Lower leg skin (tissue), 3 donors: Measurements from ENCODE around the gene GCM1.

ENCODE experiments used
- POLR2A ChIP-seq, 2 donors: fragments of 450-650 bp; IDR thresholded peaks; one replicate each; pipeline ENCODE4 v1.6.1; 2016 to 2017; ENCODE audit warnings: antibody characterized with exemption in 2 of 2, mild to moderate bottlenecking in 1 of 2, moderate library complexity in 1 of 2
- TF ChIP-seq, protein P1 (sequence below), 3 donors: fragments of 450-650 bp; IDR thresholded peaks; one replicate each; pipeline ENCODE4 v1.5.1; 2016; ENCODE audit warnings: antibody characterized with exemption in 3 of 3, mild to moderate bottlenecking in 3 of 3, moderate library complexity in 2 of 3

DNA sequence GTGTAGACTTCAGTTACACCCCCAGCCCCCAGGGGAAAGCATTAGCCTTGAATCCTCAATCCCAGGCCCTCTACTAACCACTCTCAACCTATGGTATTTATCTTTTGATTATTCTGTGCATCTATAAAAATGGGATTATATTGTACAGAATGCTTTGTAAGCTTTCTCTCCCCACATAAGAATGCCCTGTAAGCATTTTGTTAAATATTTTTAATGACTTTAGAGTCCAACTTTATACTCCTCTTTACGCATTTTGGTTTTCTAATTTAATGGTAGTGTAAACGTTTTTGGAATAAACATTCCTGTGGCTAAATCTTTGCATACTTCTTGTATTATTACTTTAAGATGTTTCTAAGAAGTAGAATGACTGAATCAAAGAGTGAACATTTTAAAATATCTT, 48.1 kb downstream of the GCM1 start:
- TF ChIP-seq POLR2A (IDR thresholded peaks at IDR 0.05): no peak
- TF ChIP-seq, protein P1, sequence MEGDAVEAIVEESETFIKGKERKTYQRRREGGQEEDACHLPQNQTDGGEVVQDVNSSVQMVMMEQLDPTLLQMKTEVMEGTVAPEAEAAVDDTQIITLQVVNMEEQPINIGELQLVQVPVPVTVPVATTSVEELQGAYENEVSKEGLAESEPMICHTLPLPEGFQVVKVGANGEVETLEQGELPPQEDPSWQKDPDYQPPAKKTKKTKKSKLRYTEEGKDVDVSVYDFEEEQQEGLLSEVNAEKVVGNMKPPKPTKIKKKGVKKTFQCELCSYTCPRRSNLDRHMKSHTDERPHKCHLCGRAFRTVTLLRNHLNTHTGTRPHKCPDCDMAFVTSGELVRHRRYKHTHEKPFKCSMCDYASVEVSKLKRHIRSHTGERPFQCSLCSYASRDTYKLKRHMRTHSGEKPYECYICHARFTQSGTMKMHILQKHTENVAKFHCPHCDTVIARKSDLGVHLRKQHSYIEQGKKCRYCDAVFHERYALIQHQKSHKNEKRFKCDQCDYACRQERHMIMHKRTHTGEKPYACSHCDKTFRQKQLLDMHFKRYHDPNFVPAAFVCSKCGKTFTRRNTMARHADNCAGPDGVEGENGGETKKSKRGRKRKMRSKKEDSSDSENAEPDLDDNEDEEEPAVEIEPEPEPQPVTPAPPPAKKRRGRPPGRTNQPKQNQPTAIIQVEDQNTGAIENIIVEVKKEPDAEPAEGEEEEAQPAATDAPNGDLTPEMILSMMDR (IDR thresholded peaks at IDR 0.05): no peak
